Activated CD8-positive, alpha-beta T cell treated with anti-CD3 and anti-CD28 coated beads for 36 hours (primary cell): ENCODE data around the gene SLC30A1. TPM values are rescaled to one million over a fixed set of nuclear protein-coding genes. Genes with fewer than 3 reads are reported as not detected.

Experiments
- ATAC-seq: fragments of 200-7000 bp; cut with Tn5 transposase; one replicate; pipeline ENCODE4 v1.10.0; 2021; ENCODE audit warnings: mild to moderate bottlenecking, moderate library complexity
- CTCF ChIA-PET: fragments of 350-600 bp; sonication (Branson Sonifier 250); formaldehyde crosslinking; loops from one replicate; lab custom pipeline; 2021; ENCODE audit warnings: antibody characterized with exemption; lab: Charles Lee
- POLR2A ChIA-PET: fragments of 350-600 bp; sonication (Branson Sonifier 250); formaldehyde crosslinking; loops from one replicate; lab custom pipeline; 2021; ENCODE audit warnings: antibody characterized with exemption; lab: Charles Lee
- DNase-seq: peaks from one replicate; pipeline ENCODE4 v3.0.0-alpha.2; 2020
- H3K27ac Mint-ChIP-seq: one replicate; pipeline ENCODE4 v1.8.0; 2021; ENCODE audit warnings: mild to moderate bottlenecking, mixed read lengths
- H3K27me3 Mint-ChIP-seq: one replicate; pipeline ENCODE4 v1.8.0; 2021; ENCODE audit warnings: mixed read lengths
- H3K36me3 Mint-ChIP-seq: one replicate; pipeline ENCODE4 v1.8.0; 2021; ENCODE audit warnings: low read depth, mixed read lengths
- H3K4me1 Mint-ChIP-seq: one replicate; pipeline ENCODE4 v1.8.0; 2021; ENCODE audit warnings: low read depth, mixed read lengths
- H3K4me3 Mint-ChIP-seq: one replicate; pipeline ENCODE4 v1.8.0; 2021; ENCODE audit warnings: mild to moderate bottlenecking, moderate library complexity, mixed read lengths
- H3K9me3 Mint-ChIP-seq: one replicate; pipeline ENCODE4 v1.8.0; 2021; ENCODE audit warnings: mixed read lengths
- CTCF ChIP-seq: fragments of 200-600 bp; IDR thresholded peaks from one replicate; pipeline ENCODE4 v1.8.0; 2022; ENCODE audit warnings: antibody characterized with exemption, mild to moderate bottlenecking
- intact Hi-C: fragments of 100-400 bp; cut with micrococcal nuclease; formaldehyde crosslinking; loops from one replicate; pipeline ENCODE4 v1.10.0; 2022
- total RNA-seq, 2 experiments: library from RNA; stranded (reverse); gene quantifications; one replicate each; pipeline ENCODE4 v1.2.3, GENCODE V29; 2021

The SLC30A1 gene
- total RNA-seq, 2 experiments from 2014 or later: 6.2 to 7.2 TPM

GRCh38 chr1:211579440-211580302 is 710 bp upstream of the SLC30A1 start:
- TF ChIP-seq CTCF: no peak
- ChIA-PET CTCF (interaction anchor here (0.7 to 1.9 kb wide), 16 partner anchors 13 to 360 kb away, joined by 3 to 10 read pairs (median 4); no protein-coding TSS in a partner anchor), POLR2A (interaction anchor here (0.6 to 1.9 kb wide), 6 partner anchors 11 to 97 kb away, joined by 3 to 7 read pairs (median 4); no protein-coding TSS in a partner anchor)
- peak overlapping the region; percentile 96 for H3K4me3 Mint-ChIP-seq
- no peaks in the 10 kb centered on the region for H3K9me3 Mint-ChIP-seq
- ATAC-seq: peak; percentile 49
- no peaks in the 10 kb centered on the region for H3K27me3 Mint-ChIP-seq
- intact Hi-C loops: loop anchor here (2.0 to 5.0 kb wide), 2 partner anchors 78 to 257 kb away; no protein-coding TSS in a partner anchor
- DNase-seq: no peak
- peaks cover 16% of the 10 kb centered on the region for H3K36me3 Mint-ChIP-seq
- peak overlapping the region; percentile 76 for H3K27ac Mint-ChIP-seq
- peaks cover 25% of the 10 kb centered on the region for H3K4me1 Mint-ChIP-seq

GRCh38 chr1:211577819-211578639 is 932 bp downstream of the SLC30A1 start:
- H3K36me3 Mint-ChIP-seq: peaks cover 20% of the 10 kb centered on the region
- ATAC-seq: peak; percentile 50
- CTCF ChIA-PET: interaction anchor here (0.9 to 1.7 kb wide), 6 partner anchors 50 to 458 kb away, joined by 3 to 10 read pairs (median 4); partner anchors contain the start of genes DTL and INTS7
- peaks cover 34% of the 10 kb centered on the region for H3K4me1 Mint-ChIP-seq
- intact Hi-C loops: loop anchor here (2.0 to 5.0 kb wide), 2 partner anchors 79 to 255 kb away; no protein-coding TSS in a partner anchor
- no peaks in the 10 kb centered on the region for H3K27me3 Mint-ChIP-seq
- H3K9me3 Mint-ChIP-seq: no peaks in the 10 kb centered on the region
- peak overlapping the region; percentile 92 for H3K27ac Mint-ChIP-seq
- TF ChIP-seq CTCF: peak; percentile 86
- DNase-seq: peak; percentile 79
- H3K4me3 Mint-ChIP-seq: peak overlapping the region; percentile 96
- POLR2A ChIA-PET: interaction anchor here (1.5 to 1.9 kb wide), 2 partner anchors 18 to 25 kb away, joined by 4 to 7 read pairs; no protein-coding TSS in a partner anchor

GRCh38 chr1:211577277-211577818 is 1.6 kb downstream of the SLC30A1 start:
- no peak for TF ChIP-seq CTCF
- Mint-ChIP-seq H3K9me3 (no peaks in the 10 kb centered on the region), H3K4me3 (peak overlapping the region; percentile 96), H3K27me3 (no peaks in the 10 kb centered on the region), H3K27ac (peak overlapping the region; percentile 59), H3K36me3 (peaks cover 20% of the 10 kb centered on the region), H3K4me1 (peaks cover 38% of the 10 kb centered on the region)
- ChIA-PET POLR2A (interaction anchor here (0.7 to 1.0 kb wide), 2 partner anchors 31 to 344 kb away, joined by 3 to 4 read pairs; no protein-coding TSS in a partner anchor), CTCF (interaction anchor here (0.8 to 1.1 kb wide), 5 partner anchors 42 to 255 kb away, joined by 3 to 4 read pairs (median 3); no protein-coding TSS in a partner anchor)
- DNase-seq (no peak), ATAC-seq (no peak)
- intact Hi-C loops: loop anchor here (5.0 kb wide), 1 partner anchor 80 kb away; no protein-coding TSS in a partner anchor

GRCh38 chr1:211576717-211577116 is 2.2 kb downstream of the SLC30A1 start:
- H3K27ac Mint-ChIP-seq: no peak overlapping the region
- no peak for TF ChIP-seq CTCF
- ChIA-PET POLR2A (interaction anchor here (0.7 to 1.0 kb wide), 2 partner anchors 31 to 344 kb away, joined by 3 to 4 read pairs; no protein-coding TSS in a partner anchor), CTCF (interaction anchor here (0.8 to 1.1 kb wide), 5 partner anchors 42 to 254 kb away, joined by 3 to 4 read pairs (median 3); no protein-coding TSS in a partner anchor)
- intact Hi-C loops: loop anchor here (5.0 kb wide), 1 partner anchor 81 kb away; no protein-coding TSS in a partner anchor
- H3K27me3 Mint-ChIP-seq: no peaks in the 10 kb centered on the region
- no peaks in the 10 kb centered on the region for H3K9me3 Mint-ChIP-seq
- DNase-seq: no peak
- peak overlapping the region; percentile 96 for H3K4me3 Mint-ChIP-seq
- no peak for ATAC-seq
- peaks cover 38% of the 10 kb centered on the region for H3K4me1 Mint-ChIP-seq
- H3K36me3 Mint-ChIP-seq: peaks cover 20% of the 10 kb centered on the region
